ENCODE measurements around the gene XIST. TPM values are rescaled to one million over a fixed set of nuclear protein-coding genes. Genes with fewer than 3 reads are reported as not detected.

XIST gene
- total RNA-seq, 4 donors from 2014 or later: 0.19 to 99.0 (median 47.2) TPM; not detected in 1

DNA sequence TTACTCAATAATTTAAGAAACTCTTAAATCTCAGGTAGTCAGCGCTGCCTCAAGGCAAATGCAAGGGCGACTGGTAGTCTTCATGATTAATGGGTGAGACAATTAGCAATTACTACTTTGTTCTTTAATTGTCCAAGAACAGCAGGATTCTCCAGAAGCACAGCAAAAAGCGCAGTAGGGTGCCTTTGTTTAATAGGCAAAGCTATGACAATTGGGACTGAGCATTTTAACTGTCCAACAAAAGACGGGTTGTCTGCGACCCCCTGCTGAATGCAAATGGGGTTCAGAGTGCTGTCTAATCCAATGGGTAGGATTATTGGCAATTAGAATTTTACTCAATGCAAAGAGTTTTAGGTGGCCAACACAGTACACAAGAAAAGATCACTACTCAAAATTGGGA lies 3.4 kb downstream of the XIST start:
- WGBS, 2 donors: 38 to 84% methylated on average over 5 of the region's 5 CpGs
- intact Hi-C loops (cut with DNase I): no loop called here

DNA sequence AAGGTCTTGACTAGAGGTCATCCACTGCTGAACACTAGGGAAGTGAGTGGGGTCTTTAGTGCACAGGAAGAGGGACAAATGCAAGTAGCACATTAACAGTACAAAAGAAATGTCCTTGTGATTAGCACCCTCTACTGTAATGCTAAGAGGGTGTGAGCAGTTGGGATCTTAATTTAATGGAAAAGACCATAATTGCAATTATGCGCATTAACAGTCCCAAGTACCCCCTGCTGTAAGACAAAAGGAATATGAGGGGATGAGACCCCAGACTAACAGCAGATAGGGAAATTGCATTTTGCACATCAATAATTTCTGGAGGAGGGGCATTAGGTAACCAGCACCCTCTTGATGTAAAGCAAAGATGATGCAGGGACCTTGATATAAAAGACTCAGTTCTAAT lies 4.5 kb downstream of the XIST start:
- no peak for DNase-seq
- Histone ChIP-seq H3K27me3 (no peaks in the 10 kb centered on the region), H3K4me1 (peaks cover 0 to 24% (median 4%) of the 10 kb centered on the region in 3 donors), H3K4me3 (peak overlapping the region in 1 of 4 donors; percentile 67), H3K9me3 (no peaks in the 10 kb centered on the region), H3K36me3 (no peaks in the 10 kb centered on the region), H3K27ac (no peak overlapping the region)
- intact Hi-C loops (cut with DNase I): no loop called here
- no peak for TF ChIP-seq POLR2A (IDR thresholded peaks at IDR 0.05)
- TF ChIP-seq, protein P1, sequence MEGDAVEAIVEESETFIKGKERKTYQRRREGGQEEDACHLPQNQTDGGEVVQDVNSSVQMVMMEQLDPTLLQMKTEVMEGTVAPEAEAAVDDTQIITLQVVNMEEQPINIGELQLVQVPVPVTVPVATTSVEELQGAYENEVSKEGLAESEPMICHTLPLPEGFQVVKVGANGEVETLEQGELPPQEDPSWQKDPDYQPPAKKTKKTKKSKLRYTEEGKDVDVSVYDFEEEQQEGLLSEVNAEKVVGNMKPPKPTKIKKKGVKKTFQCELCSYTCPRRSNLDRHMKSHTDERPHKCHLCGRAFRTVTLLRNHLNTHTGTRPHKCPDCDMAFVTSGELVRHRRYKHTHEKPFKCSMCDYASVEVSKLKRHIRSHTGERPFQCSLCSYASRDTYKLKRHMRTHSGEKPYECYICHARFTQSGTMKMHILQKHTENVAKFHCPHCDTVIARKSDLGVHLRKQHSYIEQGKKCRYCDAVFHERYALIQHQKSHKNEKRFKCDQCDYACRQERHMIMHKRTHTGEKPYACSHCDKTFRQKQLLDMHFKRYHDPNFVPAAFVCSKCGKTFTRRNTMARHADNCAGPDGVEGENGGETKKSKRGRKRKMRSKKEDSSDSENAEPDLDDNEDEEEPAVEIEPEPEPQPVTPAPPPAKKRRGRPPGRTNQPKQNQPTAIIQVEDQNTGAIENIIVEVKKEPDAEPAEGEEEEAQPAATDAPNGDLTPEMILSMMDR (IDR thresholded peaks at IDR 0.05): no peak
- 80 to 91% methylated on average over 1 of the region's 1 CpG for WGBS, 2 donors

More for the DNA sequence above, 3.4 kb downstream of the XIST start:
- Histone ChIP-seq H3K27ac (no peak overlapping the region), H3K9me3 (no peaks in the 10 kb centered on the region), H3K36me3 (no peaks in the 10 kb centered on the region), H3K4me3 (peak overlapping the region in 2 of 4 donors; percentile 17 to 67), H3K27me3 (no peaks in the 10 kb centered on the region), H3K4me1 (peaks cover 0 to 21% (median 4%) of the 10 kb centered on the region in 3 donors)
- no peak for DNase-seq
- TF ChIP-seq POLR2A (IDR thresholded peaks at IDR 0.05): no peak
- TF ChIP-seq, protein P1 (IDR thresholded peaks at IDR 0.05): no peak

DNA sequence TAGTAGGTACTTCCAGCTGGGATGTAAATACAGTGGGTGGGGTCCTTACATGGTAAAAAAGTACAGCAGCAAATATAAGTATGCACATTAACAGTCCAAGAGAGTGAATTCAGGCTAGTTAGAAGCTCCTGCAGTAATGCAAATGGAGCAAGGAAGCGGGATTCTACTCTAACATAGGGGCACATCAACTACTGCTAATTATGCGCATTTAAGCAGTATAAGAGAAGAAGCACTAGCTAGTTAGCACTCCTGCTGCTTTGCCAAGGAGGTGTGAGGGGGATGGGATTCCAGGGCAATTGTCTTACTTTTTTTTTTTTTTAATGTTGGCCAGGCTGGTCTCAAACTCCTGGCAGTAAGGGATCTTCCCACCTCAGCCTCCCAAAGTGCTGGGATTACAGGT lies 5.4 kb downstream of the XIST start:
- Histone ChIP-seq H3K9me3 (no peaks in the 10 kb centered on the region), H3K4me3 (no peak overlapping the region), H3K27ac (no peak overlapping the region), H3K27me3 (no peaks in the 10 kb centered on the region), H3K4me1 (peaks cover 0 to 33% (median 7%) of the 10 kb centered on the region in 3 donors), H3K36me3 (no peaks in the 10 kb centered on the region)
- TF ChIP-seq, protein P1 (IDR thresholded peaks at IDR 0.05): no peak
- no peak for TF ChIP-seq POLR2A (IDR thresholded peaks at IDR 0.05)
- intact Hi-C loops (cut with DNase I): no loop called here
- WGBS, 2 donors: 93% methylated on average over 2 of the region's 2 CpGs
- DNase-seq: no peak

DNA sequence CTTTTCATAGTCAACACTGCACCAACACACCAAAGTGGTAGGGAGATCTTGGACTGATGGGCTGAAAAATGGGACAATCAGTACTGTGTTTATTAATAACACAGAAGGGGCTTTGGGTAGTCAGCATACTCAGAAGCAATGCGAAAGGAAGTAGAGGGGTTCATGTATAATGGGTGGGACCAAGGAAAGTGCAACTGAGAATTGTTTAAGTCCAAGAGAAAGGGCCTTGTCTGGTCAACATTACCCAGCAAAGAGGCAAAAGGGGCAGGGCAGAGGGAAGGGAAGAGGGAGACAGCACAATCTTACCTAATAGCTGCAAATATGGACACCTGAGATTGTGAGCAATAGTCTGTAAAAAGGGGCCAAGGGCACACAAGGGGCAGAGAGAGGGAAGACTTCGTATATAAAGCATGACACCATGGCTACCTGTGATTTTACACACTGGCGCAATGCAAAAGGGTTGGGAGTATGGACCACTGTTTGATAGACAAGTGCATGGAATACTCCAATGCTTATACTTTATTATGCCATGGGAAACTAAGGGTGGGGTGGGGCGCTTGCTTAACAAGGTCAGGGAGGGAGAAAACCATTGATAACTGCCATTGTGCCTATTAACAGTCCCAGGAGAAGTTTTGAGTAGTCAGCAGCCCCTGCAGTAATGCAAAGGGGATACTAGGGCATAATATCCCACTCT lies 9.8 kb downstream of the XIST start:
- Histone ChIP-seq H3K27me3 (no peaks in the 10 kb centered on the region), H3K9me3 (no peaks in the 10 kb centered on the region), H3K36me3 (no peaks in the 10 kb centered on the region), H3K4me3 (no peak overlapping the region), H3K27ac (no peak overlapping the region), H3K4me1 (peaks cover 0 to 26% (median 7%) of the 10 kb centered on the region in 3 donors)
- WGBS, 2 donors: 76 to 95% methylated on average over 2 to 4 of the region's 4 CpGs
- intact Hi-C loops (cut with DNase I): no loop called here
- no peak for DNase-seq
- TF ChIP-seq, protein P1 (IDR thresholded peaks at IDR 0.05): no peak
- TF ChIP-seq POLR2A (IDR thresholded peaks at IDR 0.05): no peak

DNA sequence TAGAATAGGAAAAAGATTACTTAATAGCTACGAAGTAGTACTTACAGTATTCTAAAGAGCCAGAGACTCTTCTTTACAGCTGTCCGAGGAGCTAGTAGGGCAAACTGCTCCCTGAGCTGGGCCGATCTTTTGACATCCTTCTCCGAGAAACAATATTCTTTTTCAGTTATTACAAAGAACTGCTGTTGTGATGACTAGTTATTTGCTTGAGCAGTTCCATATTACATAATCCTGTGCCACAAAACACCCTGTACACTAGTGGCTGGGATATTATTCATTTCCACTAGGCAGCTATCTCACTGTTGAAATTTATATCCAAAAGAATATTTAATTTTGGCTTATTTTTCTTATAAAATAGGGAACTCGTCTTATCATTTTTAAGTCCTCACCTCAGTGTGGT lies 11.2 kb downstream of the XIST start:
- no peak overlapping the region for H3K4me3 ChIP-seq
- H3K4me1 ChIP-seq: peaks cover 0 to 23% (median 3%) of the 10 kb centered on the region in 3 donors
- no peak for DNase-seq
- TF ChIP-seq POLR2A (IDR thresholded peaks at IDR 0.05): no peak
- TF ChIP-seq, protein P1 (IDR thresholded peaks at IDR 0.05): no peak
- no peaks in the 10 kb centered on the region for H3K36me3 ChIP-seq
- 62 to 79% methylated on average over 5 of the region's 5 CpGs for WGBS, 2 donors
- no peaks in the 10 kb centered on the region for H3K9me3 ChIP-seq
- H3K27ac ChIP-seq: no peak overlapping the region
- intact Hi-C loops (cut with DNase I): no loop called here
- no peaks in the 10 kb centered on the region for H3K27me3 ChIP-seq

All from esophagus squamous epithelium (tissue), 5 donors.